ENCODE results near the gene SMIM9. TPM values are rescaled to one million over a fixed set of nuclear protein-coding genes. Genes with fewer than 3 reads are reported as not detected.

The SMIM9 gene
- total RNA-seq, 1 experiment from 2014 or later: not detected

DNA sequence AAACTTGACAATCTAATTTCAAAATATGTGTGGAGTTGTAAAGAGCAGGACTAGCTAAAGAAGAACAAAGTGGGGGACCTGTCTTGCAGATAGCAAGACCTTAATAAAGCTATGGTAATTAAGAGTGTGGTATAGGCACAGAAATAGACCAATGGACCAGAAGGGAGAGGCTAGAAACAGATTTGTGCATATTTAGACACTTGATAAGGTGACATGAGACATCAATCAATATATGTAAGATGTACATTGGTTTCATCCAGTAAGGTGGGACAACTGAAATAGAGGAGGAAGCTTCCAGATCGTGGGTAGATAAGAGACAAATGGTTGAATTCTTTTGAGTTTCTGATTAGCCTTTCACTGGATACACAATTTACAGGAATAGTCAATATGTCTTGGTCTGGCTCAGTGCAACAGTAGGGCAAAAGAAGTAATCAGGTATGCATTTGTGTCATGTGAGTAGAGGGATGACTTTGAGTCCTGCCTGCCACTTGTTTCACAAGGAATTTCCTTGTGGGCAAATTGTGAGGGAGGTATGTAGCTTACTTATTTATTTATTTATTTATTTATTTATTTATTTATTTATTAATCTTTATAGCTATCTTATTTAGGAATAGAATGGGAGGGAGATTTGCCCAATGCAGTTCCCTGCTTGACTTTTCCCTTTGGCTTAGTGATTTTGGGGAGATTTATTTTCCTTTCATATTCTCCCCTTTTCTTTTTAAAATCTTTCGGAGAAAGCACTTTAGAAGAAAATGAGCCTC, 21.9 kb downstream of the SMIM9 start:
- peaks cover 27% of the 10 kb centered on the region for H3K9me3 Mint-ChIP-seq
- H3K4me1 Mint-ChIP-seq: peaks cover 22% of the 10 kb centered on the region
- ChIA-PET CTCF (no interaction called here), POLR2A (no interaction called here)
- H3K36me3 Mint-ChIP-seq: peaks cover 15% of the 10 kb centered on the region
- peaks cover 9% of the 10 kb centered on the region; the same call in 1 of the 2 replicates for H3K27me3 Mint-ChIP-seq (ENCODE audit: low read depth)
- TF ChIP-seq ATF1 (CRISPR knock-in tag; IDR thresholded peaks at IDR 0.05) (no peak), ZNF138 (CRISPR knock-in tag; conservative IDR thresholded peaks at IDR 0.05) (no peak), ZNF671 (CRISPR knock-in tag; IDR thresholded peaks at IDR 0.05) (no peak)
- TF ChIP-seq, protein P1, sequence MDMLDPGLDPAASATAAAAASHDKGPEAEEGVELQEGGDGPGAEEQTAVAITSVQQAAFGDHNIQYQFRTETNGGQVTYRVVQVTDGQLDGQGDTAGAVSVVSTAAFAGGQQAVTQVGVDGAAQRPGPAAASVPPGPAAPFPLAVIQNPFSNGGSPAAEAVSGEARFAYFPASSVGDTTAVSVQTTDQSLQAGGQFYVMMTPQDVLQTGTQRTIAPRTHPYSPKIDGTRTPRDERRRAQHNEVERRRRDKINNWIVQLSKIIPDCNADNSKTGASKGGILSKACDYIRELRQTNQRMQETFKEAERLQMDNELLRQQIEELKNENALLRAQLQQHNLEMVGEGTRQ (CRISPR knock-in tag; IDR thresholded peaks at IDR 0.05): no peak
- TF ChIP-seq, protein P2, sequence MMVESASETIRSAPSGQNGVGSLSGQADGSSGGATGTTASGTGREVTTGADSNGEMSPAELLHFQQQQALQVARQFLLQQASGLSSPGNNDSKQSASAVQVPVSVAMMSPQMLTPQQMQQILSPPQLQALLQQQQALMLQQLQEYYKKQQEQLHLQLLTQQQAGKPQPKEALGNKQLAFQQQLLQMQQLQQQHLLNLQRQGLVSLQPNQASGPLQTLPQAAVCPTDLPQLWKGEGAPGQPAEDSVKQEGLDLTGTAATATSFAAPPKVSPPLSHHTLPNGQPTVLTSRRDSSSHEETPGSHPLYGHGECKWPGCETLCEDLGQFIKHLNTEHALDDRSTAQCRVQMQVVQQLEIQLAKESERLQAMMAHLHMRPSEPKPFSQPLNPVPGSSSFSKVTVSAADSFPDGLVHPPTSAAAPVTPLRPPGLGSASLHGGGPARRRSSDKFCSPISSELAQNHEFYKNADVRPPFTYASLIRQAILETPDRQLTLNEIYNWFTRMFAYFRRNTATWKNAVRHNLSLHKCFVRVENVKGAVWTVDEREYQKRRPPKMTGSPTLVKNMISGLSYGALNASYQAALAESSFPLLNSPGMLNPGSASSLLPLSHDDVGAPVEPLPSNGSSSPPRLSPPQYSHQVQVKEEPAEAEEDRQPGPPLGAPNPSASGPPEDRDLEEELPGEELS (CRISPR knock-in tag; IDR thresholded peaks at IDR 0.05): no peak
- TF ChIP-seq, protein P3, sequence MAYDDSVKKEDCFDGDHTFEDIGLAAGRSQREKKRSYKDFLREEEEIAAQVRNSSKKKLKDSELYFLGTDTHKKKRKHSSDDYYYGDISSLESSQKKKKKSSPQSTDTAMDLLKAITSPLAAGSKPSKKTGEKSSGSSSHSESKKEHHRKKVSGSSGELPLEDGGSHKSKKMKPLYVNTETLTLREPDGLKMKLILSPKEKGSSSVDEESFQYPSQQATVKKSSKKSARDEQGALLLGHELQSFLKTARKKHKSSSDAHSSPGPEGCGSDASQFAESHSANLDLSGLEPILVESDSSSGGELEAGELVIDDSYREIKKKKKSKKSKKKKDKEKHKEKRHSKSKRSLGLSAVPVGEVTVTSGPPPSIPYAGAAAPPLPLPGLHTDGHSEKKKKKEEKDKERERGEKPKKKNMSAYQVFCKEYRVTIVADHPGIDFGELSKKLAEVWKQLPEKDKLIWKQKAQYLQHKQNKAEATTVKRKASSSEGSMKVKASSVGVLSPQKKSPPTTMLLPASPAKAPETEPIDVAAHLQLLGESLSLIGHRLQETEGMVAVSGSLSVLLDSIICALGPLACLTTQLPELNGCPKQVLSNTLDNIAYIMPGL (CRISPR knock-in tag; IDR thresholded peaks at IDR 0.05): no peak
- TF ChIP-seq, protein P4, sequence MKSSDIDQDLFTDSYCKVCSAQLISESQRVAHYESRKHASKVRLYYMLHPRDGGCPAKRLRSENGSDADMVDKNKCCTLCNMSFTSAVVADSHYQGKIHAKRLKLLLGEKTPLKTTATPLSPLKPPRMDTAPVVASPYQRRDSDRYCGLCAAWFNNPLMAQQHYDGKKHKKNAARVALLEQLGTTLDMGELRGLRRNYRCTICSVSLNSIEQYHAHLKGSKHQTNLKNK (CRISPR knock-in tag; IDR thresholded peaks at IDR 0.05): no peak
- TF ChIP-seq, protein P5, sequence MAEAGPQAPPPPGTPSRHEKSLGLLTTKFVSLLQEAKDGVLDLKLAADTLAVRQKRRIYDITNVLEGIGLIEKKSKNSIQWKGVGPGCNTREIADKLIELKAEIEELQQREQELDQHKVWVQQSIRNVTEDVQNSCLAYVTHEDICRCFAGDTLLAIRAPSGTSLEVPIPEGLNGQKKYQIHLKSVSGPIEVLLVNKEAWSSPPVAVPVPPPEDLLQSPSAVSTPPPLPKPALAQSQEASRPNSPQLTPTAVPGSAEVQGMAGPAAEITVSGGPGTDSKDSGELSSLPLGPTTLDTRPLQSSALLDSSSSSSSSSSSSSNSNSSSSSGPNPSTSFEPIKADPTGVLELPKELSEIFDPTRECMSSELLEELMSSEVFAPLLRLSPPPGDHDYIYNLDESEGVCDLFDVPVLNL (CRISPR knock-in tag; IDR thresholded peaks at IDR 0.05; ENCODE audit: borderline replicate concordance, low read depth): no peak
- TF ChIP-seq, protein P6, sequence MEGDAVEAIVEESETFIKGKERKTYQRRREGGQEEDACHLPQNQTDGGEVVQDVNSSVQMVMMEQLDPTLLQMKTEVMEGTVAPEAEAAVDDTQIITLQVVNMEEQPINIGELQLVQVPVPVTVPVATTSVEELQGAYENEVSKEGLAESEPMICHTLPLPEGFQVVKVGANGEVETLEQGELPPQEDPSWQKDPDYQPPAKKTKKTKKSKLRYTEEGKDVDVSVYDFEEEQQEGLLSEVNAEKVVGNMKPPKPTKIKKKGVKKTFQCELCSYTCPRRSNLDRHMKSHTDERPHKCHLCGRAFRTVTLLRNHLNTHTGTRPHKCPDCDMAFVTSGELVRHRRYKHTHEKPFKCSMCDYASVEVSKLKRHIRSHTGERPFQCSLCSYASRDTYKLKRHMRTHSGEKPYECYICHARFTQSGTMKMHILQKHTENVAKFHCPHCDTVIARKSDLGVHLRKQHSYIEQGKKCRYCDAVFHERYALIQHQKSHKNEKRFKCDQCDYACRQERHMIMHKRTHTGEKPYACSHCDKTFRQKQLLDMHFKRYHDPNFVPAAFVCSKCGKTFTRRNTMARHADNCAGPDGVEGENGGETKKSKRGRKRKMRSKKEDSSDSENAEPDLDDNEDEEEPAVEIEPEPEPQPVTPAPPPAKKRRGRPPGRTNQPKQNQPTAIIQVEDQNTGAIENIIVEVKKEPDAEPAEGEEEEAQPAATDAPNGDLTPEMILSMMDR (IDR thresholded peaks at IDR 0.05): no peak
- H3K27ac Mint-ChIP-seq: no peak overlapping the region
- no peak for ATAC-seq
- DNase-seq (ENCODE audit: low spot score): no peak
- no peak overlapping the region for H3K4me3 Mint-ChIP-seq

DNA sequence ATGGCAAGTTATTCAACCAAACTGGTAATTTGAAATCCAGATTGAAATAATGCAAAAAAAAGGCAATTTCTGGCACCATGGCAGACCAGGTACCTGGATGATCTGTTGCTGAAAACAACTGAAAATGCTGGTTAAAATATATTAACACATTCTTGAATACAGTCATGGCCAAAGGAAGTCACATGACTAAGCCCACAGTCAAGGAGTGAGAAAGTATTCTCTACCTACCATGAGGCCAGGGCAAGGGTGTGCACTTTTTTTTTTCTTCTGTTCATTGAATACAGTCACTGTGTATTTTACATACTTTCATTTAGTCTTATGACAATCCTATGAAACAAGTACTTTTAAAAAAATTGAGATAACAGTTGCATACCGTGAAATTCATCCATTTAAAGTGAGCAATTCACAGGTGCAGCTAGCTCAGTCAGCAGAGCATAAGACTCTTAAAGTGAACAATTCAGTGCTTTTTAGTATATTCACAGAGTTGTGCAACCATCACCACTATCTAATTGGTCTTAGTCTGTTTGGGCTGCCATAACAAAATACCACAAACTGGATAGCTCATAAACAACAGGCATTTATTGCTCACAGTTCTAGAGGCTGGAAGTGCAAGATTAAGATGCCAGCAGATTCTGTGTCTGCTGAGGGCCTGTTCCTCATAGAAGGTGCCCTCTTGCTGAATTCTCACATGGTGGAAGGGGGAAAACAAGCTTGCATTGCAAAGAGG, 24.4 kb downstream of the SMIM9 start:
- CTCF ChIA-PET: no interaction called here
- no peak for DNase-seq (ENCODE audit: low spot score)
- H3K27me3 Mint-ChIP-seq (ENCODE audit: low read depth): peaks cover 22% of the 10 kb centered on the region
- ATAC-seq: no peak
- H3K4me3 Mint-ChIP-seq: no peak overlapping the region
- POLR2A ChIA-PET: no interaction called here
- H3K27ac Mint-ChIP-seq: no peak overlapping the region
- H3K36me3 Mint-ChIP-seq: peaks cover 9% of the 10 kb centered on the region
- H3K4me1 Mint-ChIP-seq: peaks cover 27% of the 10 kb centered on the region
- H3K9me3 Mint-ChIP-seq: peaks cover 27% of the 10 kb centered on the region
- no peak for TF ChIP-seq IRF2 (CRISPR knock-in tag; IDR thresholded peaks at IDR 0.05; ENCODE audit: borderline replicate concordance, low read depth)
- TF ChIP-seq, protein P7, sequence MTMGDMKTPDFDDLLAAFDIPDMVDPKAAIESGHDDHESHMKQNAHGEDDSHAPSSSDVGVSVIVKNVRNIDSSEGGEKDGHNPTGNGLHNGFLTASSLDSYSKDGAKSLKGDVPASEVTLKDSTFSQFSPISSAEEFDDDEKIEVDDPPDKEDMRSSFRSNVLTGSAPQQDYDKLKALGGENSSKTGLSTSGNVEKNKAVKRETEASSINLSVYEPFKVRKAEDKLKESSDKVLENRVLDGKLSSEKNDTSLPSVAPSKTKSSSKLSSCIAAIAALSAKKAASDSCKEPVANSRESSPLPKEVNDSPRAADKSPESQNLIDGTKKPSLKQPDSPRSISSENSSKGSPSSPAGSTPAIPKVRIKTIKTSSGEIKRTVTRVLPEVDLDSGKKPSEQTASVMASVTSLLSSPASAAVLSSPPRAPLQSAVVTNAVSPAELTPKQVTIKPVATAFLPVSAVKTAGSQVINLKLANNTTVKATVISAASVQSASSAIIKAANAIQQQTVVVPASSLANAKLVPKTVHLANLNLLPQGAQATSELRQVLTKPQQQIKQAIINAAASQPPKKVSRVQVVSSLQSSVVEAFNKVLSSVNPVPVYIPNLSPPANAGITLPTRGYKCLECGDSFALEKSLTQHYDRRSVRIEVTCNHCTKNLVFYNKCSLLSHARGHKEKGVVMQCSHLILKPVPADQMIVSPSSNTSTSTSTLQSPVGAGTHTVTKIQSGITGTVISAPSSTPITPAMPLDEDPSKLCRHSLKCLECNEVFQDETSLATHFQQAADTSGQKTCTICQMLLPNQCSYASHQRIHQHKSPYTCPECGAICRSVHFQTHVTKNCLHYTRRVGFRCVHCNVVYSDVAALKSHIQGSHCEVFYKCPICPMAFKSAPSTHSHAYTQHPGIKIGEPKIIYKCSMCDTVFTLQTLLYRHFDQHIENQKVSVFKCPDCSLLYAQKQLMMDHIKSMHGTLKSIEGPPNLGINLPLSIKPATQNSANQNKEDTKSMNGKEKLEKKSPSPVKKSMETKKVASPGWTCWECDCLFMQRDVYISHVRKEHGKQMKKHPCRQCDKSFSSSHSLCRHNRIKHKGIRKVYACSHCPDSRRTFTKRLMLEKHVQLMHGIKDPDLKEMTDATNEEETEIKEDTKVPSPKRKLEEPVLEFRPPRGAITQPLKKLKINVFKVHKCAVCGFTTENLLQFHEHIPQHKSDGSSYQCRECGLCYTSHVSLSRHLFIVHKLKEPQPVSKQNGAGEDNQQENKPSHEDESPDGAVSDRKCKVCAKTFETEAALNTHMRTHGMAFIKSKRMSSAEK (CRISPR knock-in tag; IDR thresholded peaks at IDR 0.05; ENCODE audit: borderline replicate concordance): no peak
- no peak for TF ChIP-seq KAT7 (CRISPR knock-in tag; IDR thresholded peaks at IDR 0.05; ENCODE audit: borderline replicate concordance)
- TF ChIP-seq, protein P8, sequence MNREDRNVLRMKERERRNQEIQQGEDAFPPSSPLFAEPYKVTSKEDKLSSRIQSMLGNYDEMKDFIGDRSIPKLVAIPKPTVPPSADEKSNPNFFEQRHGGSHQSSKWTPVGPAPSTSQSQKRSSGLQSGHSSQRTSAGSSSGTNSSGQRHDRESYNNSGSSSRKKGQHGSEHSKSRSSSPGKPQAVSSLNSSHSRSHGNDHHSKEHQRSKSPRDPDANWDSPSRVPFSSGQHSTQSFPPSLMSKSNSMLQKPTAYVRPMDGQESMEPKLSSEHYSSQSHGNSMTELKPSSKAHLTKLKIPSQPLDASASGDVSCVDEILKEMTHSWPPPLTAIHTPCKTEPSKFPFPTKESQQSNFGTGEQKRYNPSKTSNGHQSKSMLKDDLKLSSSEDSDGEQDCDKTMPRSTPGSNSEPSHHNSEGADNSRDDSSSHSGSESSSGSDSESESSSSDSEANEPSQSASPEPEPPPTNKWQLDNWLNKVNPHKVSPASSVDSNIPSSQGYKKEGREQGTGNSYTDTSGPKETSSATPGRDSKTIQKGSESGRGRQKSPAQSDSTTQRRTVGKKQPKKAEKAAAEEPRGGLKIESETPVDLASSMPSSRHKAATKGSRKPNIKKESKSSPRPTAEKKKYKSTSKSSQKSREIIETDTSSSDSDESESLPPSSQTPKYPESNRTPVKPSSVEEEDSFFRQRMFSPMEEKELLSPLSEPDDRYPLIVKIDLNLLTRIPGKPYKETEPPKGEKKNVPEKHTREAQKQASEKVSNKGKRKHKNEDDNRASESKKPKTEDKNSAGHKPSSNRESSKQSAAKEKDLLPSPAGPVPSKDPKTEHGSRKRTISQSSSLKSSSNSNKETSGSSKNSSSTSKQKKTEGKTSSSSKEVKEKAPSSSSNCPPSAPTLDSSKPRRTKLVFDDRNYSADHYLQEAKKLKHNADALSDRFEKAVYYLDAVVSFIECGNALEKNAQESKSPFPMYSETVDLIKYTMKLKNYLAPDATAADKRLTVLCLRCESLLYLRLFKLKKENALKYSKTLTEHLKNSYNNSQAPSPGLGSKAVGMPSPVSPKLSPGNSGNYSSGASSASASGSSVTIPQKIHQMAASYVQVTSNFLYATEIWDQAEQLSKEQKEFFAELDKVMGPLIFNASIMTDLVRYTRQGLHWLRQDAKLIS (CRISPR knock-in tag; IDR thresholded peaks at IDR 0.05; ENCODE audit: borderline replicate concordance): no peak
- TF ChIP-seq MXD4 (CRISPR knock-in tag; IDR thresholded peaks at IDR 0.05; ENCODE audit: borderline replicate concordance): no peak
- no peak for TF ChIP-seq JUN (CRISPR knock-in tag; IDR thresholded peaks at IDR 0.05)
